ENCODE data around the gene CROCC2.

The CROCC2 gene

DNA sequence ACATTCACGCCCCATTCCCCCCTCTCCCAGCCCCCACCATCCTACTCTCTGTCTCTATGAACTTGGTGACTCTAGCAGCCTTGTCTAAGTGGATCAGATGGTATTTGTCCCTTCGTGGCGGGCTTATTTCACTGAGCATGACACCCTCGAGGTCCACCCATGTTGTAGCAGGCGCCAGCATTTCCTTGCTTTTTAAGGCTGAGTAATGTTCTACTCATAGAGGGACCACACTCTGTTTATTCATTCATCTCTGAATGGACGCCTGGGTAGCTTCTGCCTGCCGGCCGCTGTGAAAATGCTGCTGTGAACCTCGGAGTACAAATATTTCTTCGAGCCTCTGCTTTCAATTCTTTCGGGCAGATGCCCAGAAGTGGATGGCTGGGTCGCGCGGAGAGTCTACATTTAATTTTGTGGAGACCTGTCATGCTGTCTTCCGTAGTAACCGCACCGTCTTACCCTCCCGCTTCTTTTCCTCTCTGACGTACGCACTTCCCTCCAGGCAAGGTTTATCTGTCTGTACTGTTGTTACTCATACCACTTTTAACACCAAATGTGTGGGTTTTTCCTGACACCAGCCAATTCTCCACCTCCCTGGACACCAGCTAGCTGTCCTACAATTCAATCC lies 5.6 kb downstream of the CROCC2 start:
- DNase-seq, result no peak

GRCh38 chr2:240912878-240913809 lies 7.0 kb downstream of the CROCC2 start:
- no peak for DNase-seq

GRCh38 chr2:240913810-240914644 lies 7.9 kb downstream of the CROCC2 start:
- no peak for DNase-seq

DNA sequence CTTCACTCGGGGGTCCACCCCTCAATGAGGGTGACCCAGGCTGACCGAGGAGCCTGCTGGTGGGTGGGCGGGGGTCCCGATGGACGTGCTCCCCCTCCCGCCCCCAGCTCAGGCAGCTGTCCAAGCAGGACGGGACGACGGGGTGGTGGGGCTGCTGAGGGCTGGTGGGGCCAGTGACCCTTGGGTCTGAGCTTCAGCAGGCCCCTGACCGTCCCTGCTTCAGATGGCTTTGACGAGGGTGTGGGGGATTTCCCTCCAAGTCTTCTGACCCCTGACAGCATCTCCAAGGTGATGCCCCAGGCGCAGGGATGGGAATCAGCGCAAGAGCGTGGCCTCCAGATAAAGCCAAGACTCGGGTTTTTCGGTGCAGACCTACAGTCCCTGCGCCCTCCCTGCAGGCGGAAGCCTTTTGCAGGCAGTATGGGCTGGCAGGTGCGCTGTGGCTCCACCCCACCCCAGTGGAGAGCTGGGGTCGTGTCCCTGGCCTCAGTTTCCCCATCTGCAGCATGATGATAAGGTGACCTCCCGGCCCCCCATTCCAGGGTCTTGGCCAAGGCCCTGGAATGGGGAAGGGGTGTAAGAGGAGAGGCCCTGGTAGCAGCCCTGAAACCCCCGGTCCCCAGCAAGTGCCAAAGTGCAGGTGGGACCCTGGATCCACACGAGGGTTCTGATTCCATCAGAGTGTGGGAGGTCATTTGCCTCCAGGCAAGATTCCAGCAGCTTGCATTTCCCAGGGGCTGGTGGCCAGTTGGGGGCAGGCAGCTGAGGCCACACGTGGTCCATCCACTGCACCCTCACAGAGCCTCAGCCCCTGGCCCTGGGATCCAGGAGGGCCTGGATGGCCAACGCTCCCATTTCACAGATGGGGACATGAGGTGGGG lies 8.7 kb downstream of the CROCC2 start:
- DNase-seq, result no peak

- DNase-seq, result no peak
Observed at GRCh38 chr2:240915526-240916341, 9.6 kb downstream of the CROCC2 start.

GRCh38 chr2:240916571-240917008 lies 10.5 kb downstream of the CROCC2 start:
- DNase-seq, result no peak

- DNase-seq, result no peak
Observed at GRCh38 chr2:240917009-240917683, 11.0 kb downstream of the CROCC2 start.

- no peak for DNase-seq
Observed at GRCh38 chr2:240917684-240918257, 11.6 kb downstream of the CROCC2 start.

- DNase-seq, result no peak
Observed at GRCh38 chr2:240918258-240919091, 12.3 kb downstream of the CROCC2 start.

DNA sequence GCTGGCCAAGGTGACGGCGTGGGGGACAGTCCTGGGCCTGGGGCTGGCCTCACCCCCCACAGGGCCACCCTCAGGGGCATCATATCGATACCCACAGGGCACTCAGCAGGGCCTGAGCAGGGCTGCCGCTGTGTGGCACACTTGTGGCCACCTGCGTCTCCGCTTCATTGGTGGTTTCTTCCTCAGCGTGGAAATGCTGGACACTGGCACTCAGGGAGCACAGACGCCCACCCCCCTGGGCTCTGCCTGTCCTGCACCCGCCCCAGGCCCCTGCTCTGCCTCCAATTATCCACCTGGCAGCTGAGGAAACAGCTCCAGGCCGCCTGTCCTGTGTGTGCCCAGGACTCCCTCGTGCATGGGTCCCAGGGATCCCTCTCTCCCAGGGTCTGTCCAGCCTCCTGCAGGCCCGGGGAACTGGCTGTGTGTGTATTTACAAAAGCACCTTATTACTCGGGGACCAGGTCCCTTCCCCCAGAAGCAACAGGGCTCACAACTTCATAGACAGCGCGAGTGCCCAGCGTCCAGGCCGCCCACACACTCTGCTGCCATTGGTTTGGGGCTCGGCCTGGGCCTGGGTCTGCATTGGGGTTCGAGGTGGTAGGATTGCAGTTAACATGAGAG lies 13.1 kb downstream of the CROCC2 start:
- no peak for DNase-seq

GRCh38 chr2:240919786-240920782 lies 13.9 kb downstream of the CROCC2 start:
- no peak for DNase-seq

DNA sequence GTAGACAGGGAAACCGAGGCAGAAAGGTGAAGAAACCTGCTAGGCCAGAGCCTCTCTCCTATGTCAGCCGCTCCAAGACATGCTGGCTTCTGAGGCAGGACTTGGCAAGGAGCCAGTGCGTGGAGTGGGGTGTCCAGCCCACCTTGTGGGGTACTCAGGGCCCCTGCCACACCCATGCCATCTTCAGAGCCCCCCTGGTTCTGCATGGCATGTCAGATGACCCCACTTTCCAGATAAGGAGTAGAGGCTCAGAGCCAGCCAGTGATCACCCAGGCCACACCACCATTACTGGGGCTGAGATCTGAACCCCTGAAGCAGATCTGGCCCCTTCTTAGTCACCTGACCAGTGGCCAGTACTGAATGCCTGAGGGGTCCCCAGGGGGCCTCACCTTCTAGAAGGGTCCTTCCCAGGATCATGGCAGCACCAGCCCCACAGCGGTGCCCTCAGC lies 14.7 kb downstream of the CROCC2 start:
- DNase-seq, result no peak

DNA sequence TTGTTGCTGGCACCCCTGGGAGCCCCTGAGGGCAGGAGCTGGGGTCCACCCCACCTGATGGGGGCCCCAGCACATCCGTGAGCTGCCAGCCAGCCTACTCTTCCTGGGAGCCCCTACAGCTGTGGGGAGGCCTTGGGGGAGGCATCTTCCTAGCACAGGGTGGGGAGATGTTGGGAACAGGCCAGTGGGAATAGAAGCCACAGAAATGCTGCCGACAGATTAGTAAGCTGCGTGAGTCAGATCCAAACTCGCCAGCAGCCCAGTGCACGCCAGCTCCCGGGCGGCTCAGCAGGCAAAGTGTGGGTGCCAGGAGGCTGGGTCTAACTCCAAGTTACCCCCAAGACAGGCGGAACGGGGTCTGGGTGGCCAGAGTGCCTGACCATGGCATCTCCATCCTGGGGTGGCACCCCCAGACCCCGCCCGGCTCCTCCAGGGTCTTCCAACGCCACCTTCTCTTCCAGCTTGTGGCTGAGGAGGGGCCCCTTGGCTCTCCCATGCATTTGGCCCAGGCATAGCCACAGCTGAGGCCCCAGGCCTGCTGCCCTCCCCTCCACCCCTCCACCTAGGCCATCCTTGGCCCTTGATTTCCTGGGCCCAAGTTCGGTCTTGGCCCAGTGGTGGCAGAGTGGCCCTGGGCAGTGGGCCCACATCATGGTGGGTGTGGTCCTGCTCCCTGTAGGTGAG lies 15.3 kb downstream of the CROCC2 start:
- DNase-seq, result no peak

- no peak for DNase-seq
Observed at GRCh38 chr2:240921995-240922244, 15.8 kb downstream of the CROCC2 start.

DNA sequence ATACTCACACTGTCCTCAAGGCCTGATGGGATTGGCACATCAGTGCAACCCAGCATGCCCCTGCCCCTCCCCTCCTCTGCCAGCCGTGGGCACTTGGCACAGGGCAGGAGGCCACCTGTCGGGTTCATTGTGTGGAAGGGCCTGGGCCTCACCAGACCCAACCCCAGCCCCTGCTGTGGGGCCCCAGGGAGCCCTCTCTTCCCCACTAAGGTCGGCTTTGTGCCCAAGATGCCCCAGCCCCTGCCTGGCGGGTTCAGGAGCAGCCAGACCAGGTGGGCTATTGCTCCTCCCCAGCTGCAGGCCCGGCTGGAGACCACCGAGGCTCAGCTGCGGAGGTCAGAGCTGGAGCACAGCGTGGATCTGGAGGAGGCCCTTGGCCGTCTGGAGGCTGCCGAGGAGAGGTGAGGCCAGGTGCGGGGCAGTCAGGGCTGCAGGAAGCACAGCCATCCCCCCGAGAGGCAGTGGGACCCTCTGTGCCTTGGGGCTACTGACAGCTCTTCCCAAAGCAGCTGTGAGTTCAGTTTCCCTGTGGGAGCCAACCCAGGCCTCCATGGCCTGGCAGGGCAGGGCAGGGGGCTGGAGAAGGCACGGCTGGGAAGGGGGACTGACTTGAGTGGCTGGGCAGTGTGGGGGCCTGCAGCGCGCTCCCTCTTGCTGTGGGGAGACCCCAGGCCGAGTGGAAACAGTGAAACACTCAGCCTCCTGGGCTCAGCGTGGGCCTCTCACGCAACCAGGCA lies 16.3 kb downstream of the CROCC2 start:
- no peak for DNase-seq

DNA sequence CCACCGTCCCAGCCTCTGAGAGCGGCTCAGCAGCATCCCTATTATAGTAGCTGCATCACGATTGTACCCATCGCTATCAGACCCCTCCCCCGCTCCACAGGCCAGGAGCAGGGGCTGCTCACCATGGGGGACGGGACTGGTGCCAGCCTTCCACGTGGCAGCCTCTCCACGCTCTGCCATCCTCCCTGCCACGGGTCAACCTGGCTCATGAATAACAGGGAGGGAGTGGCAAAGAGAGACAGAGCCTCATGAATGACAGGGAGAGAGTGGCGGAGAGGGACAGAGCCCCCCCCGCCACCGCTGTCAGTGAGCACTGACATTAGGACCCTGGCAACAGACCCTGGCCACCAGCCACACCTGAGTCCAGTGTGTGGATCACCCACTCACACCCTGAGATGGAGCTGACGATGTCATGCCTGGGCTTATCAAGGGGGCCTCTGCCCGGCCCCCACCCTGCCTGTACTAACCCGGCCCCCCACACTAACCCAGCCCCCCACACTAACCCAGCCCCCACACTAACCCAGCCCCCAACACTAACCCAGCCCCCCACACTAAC lies 16.9 kb downstream of the CROCC2 start:
- no peak for DNase-seq

All from NCI-H1092 (cell line).